LNCaP clone FGC (cell line): Measurements from ENCODE around the gene TTLL5.

Source experiments
- DNase-seq: peaks from one replicate; pipeline ENCODE4 v3.0.0-alpha.2; 2011; ENCODE audit warnings: low read depth
- H3K4me3 ChIP-seq: 2 replicates; pipeline ENCODE4 v1.5.1; 2011; ENCODE audit warnings: mild to moderate bottlenecking, low read depth, low read length, control low read depth
- TF ChIP-seq, protein P1 (sequence below): IDR thresholded peaks from 2 replicates; pipeline ENCODE4 v1.5.1; 2012; ENCODE audit warnings: mild to moderate bottlenecking; ENCODE audit not compliant: control insufficient read depth, insufficient read depth; ENCODE audit errors: extremely low read depth

TTLL5 gene

GRCh38 chr14:75725481-75725880 is 64.4 kb downstream of the TTLL5 start:
- TF ChIP-seq, protein P1, sequence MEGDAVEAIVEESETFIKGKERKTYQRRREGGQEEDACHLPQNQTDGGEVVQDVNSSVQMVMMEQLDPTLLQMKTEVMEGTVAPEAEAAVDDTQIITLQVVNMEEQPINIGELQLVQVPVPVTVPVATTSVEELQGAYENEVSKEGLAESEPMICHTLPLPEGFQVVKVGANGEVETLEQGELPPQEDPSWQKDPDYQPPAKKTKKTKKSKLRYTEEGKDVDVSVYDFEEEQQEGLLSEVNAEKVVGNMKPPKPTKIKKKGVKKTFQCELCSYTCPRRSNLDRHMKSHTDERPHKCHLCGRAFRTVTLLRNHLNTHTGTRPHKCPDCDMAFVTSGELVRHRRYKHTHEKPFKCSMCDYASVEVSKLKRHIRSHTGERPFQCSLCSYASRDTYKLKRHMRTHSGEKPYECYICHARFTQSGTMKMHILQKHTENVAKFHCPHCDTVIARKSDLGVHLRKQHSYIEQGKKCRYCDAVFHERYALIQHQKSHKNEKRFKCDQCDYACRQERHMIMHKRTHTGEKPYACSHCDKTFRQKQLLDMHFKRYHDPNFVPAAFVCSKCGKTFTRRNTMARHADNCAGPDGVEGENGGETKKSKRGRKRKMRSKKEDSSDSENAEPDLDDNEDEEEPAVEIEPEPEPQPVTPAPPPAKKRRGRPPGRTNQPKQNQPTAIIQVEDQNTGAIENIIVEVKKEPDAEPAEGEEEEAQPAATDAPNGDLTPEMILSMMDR: no peak
- DNase-seq: no peak
- H3K4me3 ChIP-seq: no peak overlapping the region

GRCh38 chr14:75726321-75726720 is 65.3 kb downstream of the TTLL5 start:
- no peak overlapping the region for H3K4me3 ChIP-seq
- TF ChIP-seq, protein P1: no peak
- DNase-seq: no peak

DNA sequence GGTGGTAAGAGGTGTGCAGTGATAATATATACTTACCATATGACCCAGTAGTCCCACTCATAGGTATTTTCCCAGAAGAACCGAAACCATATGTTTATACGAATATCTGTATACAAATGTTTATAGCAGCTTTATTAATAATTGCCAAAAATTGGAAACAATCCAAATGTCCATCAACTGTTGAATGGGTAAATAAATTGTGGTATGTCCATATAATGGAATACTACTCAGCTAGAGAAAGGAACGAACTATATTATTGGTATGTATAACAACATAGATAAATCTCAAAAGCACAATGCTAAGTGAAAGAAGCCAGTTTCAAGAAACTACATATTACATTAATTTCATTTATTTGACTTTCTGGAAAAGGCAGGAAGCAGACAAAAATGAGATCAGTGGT is 66.1 kb downstream of the TTLL5 start:
- TF ChIP-seq, protein P1: no peak
- no peak for DNase-seq
- H3K4me3 ChIP-seq: no peak overlapping the region

DNA sequence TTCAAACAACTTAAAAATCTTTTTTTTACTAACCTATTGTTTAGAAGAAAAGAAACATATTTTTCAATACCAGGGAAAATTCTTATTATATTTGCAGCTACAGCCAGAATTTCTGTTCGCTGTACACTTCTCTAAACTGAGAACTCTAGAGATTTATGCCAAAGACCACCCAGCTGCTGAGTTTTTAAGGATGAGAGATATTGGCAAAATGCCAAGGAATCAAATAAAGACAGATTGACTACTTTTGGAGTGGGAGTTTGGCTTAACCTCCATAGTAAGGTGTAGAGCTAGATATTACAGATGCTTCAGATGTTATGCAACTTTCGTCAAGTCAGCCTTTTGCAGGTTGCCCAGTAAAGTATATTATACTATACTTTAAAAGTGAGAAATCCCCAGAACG is 71.8 kb downstream of the TTLL5 start:
- TF ChIP-seq, protein P1: no peak
- no peak for DNase-seq

GRCh38 chr14:75734854-75735253 is 73.8 kb downstream of the TTLL5 start:
- TF ChIP-seq, protein P1: no peak
- DNase-seq: no peak

More for the DNA sequence above, 71.8 kb downstream of the TTLL5 start:
- H3K4me3 ChIP-seq: no peak overlapping the region

GRCh38 chr14:75736845-75737485 is 75.9 kb downstream of the TTLL5 start:
- peak; percentile 77 for DNase-seq
- TF ChIP-seq, protein P1: no peak
- no peak overlapping the region for H3K4me3 ChIP-seq

More at GRCh38 chr14:75734854-75735253, 73.8 kb downstream of the TTLL5 start:
- H3K4me3 ChIP-seq: no peak overlapping the region

- TF ChIP-seq, protein P1: no peak
- peak; percentile 56 for DNase-seq
- no peak overlapping the region for H3K4me3 ChIP-seq
Measured at GRCh38 chr14:75738192-75738591, 77.1 kb downstream of the TTLL5 start.
